GM21528 (cell line): ENCODE results near the gene NR2F6.
"Not testable (repeated sequence)": the region's sequence is repeated elsewhere in the genome, so short reads cannot be mapped to it uniquely, and the experiment has no call there.

Source experiments
- ATAC-seq: cut with Tn5 transposase; IDR thresholded peaks from one replicate; pipeline ENCODE4 v1.9.1; 2021; ENCODE audit warnings: mild to moderate bottlenecking, moderate library complexity; ENCODE audit not compliant: unreplicated experiment, low FRiP score

NR2F6 gene

DNA sequence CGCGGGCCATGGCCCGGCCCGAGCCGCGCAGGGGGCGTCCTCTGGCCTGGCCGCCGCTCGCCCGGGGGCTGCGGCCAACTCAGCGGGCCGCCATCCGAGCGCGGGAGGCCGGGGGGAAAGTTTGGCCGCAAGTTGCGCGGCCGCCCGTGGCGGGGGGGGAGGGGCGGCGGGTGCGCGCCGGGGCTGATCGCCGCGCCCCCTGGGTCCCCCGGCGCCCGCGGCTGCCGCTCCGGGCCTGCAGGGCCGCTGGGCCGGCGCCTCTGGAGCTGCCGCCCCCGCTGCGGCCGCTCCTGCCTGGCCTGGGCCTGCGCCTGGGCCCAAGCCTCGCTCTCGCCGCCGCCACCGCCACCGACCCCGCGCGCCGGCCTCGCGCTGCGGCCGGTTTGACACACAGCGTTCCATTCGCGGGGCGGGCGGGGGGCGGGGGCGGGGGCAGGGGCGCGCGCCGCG, at the start of gene NR2F6:
TSS of gene NR2F6 (minus strand) at position 385 of the 450 bp plus-strand sequence. CDS start 699 bp downstream, outside the sequence.
- peak; percentile 11 for ATAC-seq

DNA sequence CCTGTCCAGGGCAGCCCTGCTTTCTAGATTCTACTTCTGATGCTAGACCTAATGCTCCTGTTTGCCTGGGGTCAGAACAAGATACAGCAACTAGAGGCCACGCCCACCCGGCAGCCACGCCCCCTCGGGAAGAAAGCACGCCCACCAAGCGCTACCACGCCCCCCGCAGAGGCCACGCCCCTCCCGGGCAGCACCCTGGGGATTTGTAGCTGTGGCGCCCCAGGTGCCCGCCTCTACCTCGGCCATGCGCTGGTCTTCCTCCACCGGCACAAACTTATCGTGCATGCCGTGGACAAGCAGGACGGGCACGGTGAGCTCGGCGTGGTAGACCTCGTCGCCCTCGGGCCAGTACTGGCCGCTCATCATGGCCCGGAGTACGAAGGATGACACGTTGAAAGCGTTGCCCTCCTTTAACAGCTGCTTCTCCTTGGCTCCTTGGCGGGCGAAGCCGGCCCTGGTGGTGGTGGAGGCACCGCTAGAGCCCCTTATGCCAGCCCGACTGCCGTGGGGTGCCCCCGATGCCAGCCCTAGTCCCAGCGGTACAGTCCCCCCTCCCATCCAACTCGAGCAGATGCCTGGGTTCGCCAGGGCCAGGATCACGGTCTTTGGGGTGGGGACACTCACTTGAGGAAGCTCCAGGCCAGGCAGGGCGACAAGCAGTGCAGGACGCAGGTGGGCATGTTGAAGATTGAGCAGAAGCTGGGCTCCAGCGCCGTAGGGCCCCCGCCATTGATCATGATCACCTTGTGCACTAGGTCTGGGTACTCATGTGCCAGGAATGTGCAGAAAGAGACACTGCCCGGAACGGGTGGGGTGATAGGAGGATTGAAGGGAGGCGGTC, 48.6 kb upstream of the NR2F6 start:
- no peak for ATAC-seq

DNA sequence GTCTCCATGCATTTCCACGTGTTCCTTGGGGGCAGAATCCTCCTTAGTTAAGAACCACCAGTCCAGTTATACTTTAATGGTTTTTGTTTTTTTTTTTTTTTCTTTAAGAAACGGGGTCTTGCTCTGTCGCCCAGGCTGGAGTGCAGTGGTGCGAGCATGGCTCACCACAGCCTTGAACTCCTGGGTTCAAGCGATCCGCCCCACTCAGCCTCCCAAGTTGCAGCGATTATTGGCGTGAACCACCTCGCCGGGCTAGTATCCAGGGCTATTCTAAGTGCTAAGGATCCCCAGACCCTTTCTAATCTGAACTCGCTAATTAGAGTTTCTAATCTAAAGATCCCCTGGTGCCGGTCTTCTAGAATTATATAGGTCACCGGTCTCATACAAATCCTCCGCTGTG, 47.9 kb upstream of the NR2F6 start:
- ATAC-seq, result no peak

DNA sequence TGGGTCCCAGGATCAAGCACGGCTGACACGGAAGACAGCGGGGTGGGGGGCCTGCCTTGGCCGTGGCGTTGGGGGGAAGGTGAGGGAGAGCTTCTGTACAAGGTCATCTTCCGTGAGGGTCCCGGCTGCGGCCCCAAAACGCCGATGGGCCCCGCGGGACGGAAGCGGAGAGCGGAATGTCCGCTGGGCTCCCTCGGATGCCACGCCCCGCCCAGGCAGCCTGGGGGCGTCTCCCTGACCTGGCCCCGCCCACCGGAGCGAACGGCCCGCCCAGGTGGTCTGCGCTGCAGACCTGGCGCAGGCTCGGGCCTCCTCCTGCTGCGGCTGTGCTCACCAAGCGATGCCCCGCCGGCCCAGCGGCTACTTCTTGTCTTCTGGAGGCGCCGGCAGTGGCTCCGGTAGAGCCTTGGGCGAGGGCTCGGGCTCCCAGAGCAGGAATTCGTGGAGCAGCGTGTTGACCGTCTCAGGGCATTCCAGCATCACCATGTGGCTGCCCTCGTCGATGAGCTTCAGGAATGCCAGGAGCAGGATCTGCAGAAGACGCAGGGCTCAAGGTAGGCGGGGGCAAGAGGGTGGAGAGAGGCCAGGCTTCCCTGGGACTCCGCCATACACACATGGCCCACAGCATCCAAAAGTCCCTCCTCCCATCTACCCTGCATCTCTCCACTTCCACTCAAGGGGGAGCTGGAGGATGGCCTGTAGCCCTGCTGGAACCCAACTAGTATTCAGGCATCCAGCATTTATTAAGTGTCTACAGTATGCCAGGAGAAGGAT, 46.8 kb upstream of the NR2F6 start:
- ATAC-seq, result peak; percentile 71

DNA sequence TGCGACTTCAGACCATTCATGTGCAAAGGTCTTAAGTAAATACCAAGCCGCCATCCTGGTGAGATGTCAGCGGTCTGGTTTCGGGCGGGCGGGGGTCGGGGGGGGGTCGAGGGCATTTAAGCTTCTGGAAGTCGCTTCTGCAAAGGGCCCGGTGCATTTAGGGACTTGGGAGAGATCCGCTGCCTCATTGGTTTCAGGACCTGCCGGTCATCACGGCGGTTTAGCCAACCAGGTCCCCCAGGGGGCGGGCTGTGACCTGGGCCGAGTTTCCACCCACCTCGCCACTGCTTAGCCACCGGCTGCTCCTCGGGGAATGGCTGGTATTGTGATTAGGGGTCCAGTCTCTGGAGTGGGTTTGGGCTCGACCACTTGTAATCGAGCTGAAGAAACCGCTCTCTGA, 43.8 kb upstream of the NR2F6 start:
- ATAC-seq, result no peak

DNA sequence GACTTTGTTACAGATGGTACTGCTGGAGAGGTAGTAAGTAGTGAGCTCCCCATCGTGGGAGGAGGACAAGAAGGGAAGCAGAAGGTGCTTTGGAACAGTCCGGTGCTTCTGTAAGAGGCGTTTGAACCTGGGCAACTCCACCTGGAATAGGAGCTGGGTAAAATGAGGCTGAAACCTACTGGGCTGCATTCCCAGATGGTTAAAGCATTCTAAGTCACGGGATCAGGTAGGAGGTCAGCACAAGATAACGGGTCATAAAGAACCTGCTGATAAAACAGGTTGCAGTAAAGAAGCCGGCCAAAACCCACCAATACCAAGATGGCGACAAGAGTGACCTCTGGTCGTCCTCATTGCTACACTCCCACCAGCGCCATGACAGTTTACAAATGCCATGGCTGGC, 41.0 kb upstream of the NR2F6 start:
- ATAC-seq, result no peak

DNA sequence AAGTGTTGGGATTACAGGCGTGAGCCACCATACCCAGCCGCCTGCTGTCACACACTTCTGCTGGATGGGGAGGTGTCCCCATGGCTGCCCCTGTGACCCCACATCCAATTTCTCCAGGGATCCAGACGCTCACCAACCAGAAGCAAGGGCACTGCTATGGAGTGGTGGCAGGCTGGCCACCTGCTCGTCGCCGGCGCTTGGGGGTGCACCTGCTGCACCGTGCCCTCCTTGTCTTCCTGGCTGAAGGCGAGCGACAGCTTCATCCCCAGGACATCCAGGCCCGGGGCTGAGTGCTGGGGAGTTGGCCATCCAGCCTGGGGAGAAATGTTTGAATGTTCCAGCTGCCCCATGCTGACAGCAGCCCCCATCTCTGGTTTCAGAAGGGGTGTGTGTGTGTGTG, 40.5 kb upstream of the NR2F6 start:
- ATAC-seq, result no peak

DNA sequence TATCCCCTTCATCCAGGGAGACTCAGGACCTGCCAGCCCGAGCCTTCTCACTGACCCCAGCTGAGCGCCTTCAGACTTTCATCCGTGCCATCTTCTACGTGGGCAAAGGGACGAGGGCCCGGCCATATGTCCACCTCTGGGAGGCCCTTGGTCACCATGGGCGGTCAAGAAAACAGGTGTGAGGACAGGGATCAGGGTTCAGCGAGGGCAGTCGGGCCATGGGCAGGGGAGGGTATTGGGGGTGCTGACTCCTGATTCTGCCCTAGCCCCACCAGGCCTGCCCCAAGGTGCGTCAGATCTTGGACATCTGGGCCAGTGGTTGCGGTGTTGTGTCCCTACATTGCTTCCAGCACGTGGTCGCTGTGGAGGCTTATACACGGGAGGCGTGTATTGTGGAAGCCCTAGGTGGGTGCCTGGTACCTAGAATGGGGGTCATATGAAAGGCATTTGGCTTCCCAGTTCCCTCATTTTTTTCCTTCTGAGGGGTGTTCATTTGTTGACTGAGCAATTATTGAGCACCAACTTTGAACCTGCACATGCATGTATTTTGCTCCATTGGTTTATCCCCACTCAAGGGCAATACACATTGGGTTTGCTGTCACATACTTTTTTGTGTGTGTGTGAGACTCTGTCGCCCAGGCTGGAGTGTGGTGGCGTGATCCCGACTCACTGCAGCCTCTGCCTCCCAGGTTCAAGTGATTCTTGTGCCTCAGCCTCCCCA, 39.9 kb upstream of the NR2F6 start:
- ATAC-seq, result no peak

DNA sequence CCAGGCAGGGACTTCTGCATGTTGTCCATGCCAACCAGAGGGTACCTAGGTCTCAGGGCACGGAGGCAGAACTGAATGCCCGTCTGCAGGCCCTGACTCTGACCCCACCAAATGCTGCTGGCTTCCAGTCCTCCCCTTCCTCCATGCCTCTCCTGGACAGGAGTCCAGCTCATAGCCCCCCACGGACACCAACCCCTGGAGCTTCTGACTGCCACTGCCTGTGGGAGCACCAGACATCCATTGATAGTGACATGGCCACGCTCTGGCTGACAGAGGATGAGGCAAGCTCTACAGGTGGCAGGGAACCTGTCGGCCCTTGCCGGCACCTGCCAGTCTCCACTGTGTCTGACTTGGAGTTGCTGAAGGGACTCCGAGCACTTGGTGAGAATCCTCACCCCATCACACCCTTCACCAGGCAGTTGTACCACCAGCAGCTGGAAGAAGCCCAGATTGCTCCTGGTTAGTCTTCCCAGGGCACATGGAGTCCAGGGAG, 37.8 kb upstream of the NR2F6 start:
- no peak for ATAC-seq

DNA sequence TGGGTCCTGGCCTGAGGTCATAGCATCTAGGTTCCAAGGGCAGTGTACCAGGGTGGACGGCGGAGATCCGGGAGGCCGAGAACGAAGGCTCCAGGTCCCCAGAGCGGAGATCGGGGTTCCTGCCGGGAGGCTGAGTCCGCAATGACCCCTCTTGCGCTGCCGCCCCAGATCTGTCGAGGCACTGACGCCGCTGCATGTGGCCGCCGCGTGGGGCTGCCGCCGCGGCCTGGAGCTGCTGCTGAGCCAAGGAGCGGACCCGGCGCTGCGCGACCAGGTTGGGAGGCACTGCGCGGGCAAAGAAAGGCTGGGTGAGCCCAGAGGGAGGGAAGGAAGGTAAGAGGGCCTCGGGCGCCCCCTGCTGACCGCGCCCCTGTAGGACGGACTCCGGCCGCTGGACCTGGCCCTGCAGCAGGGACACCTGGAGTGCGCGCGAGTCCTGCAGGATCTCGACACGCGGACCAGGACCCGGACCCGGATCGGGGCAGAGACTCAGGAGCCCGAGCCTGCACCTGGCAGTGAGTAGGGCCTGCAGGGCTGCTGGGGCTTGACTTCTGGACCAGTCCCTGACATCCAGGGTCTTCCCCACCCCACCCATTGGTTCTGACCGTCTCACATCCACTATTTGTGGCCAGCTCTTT, 36.9 kb upstream of the NR2F6 start:
- ATAC-seq, result peak; percentile 39

DNA sequence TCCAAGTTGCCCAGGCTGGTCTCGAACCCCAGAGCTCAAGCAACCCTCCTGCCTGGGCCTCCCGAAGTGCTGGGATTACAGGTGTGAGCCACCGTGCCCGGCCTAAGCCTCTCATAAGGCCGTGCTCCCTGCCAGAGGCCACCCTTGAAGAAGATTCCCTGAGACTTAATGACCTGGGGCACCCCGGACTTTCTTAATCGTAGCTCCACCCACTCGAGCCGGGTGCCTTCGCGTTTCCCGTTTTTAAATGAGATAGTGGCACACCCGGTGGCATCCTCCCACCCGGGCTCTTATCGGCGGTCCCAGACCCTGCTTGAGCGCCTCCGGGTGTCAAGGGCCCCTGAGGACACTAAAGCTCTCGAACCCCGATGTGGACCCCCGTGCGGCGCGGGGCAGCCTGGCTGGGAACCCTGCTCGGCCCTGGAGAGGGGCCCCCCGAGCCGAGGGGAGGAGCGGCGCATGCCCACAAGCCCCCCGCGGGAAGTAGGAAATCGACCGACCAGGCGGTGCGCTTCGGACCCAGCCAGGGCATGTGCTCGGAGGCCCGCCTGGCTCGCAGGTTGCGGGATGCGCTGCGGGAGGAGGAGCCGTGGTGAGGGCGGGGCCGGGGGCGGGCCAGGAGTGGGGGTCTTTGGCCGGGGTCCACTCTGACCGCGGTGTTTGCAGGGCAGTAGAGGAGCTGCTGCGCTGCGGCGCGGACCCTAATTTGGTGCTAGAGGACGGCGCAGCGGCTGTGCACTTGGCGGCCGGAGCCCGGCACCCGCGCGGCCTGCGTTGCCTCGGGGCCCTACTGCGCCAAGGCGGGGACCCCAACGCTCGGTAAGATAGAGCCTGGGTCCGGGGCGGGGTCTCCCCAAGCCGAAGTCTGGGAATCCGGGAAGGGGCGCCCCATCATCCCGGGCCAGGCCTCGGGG, 35.9 kb upstream of the NR2F6 start, which contains the start of gene ANKLE1:
TSS of gene ANKLE1 (plus strand) at position 511 of the 914 bp plus-strand sequence. CDS start at position 531, 20 bp downstream.
- peak; percentile 34 for ATAC-seq

DNA sequence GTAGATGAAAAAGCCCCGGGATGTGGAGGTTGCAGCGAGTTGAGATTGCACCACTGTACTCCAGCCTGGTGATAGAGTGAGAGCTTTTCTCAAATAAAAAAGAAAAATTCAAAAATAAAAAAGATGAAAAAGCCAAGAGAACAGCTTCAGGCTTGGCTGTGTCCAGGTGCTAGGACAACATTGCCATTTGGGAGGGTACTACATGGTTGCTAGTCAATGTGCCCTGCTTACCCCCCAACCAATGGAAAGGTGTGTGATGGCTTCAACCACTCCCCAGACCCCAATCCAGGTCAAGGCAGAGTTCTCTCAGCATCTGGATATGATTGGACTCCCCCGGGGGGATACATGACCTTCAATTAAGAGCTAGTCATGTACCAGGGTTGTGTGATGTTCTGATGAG, 33.7 kb upstream of the NR2F6 start:
- no peak for ATAC-seq

DNA sequence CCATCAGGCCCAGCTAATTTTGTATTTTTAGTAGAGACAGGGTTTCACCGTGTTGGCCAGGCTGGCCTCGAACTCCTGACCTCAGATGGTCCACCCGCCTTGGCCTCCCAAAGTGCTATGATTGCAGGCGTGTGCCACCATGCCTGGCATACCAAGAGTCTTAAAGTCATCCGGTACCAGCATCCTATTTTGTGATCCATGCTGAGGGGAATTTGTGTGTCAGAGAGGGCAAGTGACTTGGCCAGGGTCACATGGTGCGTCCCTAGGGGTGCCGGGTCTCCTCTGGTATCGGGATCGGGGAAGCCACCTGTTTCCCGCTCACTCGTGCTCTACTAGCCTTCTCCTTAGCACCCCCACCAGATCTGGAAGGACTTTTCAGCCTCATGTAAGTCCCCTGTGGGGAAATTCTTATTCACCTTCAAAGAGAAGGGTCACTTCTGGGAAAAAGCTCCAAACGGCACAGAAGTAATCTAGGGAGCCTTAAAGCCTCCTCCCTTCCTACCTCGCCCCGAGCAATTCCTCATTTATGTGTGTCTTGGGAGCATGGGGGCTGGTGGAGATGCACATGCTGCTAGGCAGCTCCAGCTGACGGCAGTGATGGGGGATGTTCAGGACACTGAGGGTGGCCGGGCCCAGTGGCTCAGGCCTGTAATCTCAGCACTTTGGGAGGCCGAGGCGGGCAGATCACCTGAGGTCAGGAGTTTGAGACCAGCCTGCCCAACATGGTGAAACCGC, 29.9 kb upstream of the NR2F6 start:
- ATAC-seq, result no peak

DNA sequence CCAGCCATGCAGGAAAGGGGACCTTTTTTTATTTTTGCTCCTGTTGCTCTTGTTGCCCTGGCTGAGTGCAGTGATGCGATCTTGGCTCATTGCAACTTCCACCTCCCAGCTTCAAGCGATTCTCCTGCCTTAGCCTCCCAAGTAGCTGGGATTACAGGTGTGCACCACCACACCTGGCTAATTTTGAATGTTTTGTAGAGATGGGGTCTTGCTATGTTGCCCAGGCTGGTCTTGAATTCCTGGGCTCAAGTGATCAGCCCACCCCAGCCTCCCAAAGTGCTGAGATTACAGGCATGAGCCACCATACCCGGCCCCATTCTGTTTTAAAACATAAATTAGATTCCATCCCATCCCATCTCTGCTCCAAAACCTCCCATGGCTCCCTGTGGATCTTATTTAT, 29.2 kb upstream of the NR2F6 start:
- ATAC-seq, result not testable (repeated sequence)

DNA sequence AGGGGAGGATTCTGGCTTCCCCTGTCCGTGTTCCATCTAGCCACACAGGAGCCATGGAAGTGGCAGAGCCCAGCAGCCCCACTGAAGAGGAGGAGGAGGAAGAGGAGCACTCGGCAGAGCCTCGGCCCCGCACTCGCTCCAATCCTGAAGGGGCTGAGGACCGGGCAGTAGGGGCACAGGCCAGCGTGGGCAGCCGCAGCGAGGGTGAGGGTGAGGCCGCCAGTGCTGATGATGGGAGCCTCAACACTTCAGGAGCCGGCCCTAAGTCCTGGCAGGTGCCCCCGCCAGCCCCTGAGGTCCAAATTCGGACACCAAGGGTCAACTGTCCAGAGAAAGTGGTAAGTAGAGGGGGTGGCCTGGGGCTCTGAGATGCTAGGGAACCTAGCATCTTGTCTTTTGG, 23.0 kb upstream of the NR2F6 start:
- ATAC-seq, result no peak

DNA sequence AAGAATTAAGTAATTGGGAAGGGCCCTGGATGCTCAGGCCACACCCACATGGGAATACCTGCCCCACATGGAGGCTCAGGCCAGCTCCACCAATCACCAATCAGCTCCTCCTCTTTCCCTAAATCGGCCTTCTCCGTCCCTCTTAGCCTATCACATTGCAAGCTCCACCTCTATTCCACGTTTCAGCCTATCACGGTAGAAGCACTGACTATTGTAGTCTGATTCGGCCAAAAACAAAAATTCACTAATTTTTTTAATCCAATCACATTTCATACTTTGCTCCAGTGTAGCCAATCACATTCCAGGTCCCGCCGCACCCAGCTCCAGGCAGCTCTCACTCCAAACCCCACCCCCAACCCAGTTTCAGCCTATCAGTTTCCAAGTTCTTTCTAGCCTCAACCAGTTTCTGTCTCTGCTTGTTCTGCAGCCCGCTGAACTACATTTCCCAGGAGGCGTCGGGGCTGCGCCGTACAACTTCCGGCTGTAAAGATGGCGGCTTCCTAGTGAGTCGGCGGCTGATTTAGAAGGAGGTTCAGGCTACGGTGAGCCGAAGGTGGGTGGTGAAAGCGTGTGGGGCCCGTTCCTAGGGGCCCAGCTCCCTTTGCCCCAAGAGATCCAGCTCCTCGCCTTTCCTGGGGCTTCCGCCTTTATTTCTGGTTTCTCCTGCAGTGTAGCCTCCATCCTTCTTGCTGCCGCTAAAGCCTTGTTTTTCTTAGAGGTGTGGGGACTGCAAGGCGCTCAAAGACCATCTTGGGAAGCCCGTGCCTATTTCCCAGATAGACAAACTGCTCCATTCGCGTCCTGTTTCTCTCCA, 21.5 kb upstream of the NR2F6 start, which contains the start of gene BABAM1:
TSS of gene BABAM1 (plus strand) at position 469 of the 814 bp plus-strand sequence. CDS start 1,364 bp downstream, outside the sequence.
- ATAC-seq, result peak; percentile 92

DNA sequence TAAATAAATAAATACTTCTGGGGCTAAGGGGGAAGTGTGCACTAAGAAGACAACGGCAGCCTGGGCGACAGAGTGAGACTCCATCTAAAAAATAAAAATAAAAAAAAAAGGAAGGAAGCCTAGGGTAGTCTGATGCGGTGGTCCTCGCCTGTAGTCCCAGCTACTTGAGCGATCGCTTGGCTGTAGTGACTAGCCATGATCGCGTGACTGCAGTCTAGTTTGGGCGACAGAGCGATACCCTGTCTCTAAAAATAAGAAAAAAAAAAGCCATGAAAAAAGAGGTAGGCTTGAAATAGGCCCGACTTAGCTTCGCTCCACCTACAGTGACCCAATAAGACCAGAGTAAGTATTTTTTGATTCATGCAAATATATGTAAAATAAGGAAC, 20.9 kb upstream of the NR2F6 start:
- ATAC-seq, result no peak

DNA sequence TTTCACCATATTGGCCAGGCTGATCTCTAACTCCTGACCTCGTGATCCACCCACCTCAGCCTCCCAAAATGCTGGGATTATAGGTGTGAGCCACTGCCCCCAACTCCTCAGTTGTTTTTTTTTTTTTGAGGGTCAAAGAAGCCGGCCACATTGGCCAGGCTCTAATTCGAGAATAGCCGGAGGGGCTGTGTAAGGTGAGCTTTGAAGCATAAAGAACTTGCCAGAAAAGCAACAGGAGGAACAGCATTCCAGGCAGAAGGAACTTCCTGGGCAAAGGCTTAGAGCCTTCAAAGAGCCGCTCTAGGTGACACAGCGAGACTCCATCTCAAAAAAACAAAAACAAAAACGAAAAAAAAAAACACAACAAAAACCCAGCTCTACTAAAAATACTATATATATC, 20.3 kb upstream of the NR2F6 start:
- ATAC-seq, result no peak
